ENCODE measurements around the gene STXBP6. TPM values are rescaled to one million over a fixed set of nuclear protein-coding genes. Genes with fewer than 3 reads are reported as not detected.

STXBP6 gene
- total and polyA plus RNA-seq, 2 donors (not counting 3 experiments of a cell fraction or from before 2014, with no cell fraction given): 0.06 TPM; not detected in 1

GRCh38 chr14:24848102-24848790 lies 201.7 kb downstream of the STXBP6 start:
- CTCF ChIA-PET: no interaction called here

More at GRCh38 chr14:24848102-24848790, 201.7 kb downstream of the STXBP6 start:
- no peaks in the 10 kb centered on the region for H3K9me3 ChIP-seq (replicated peaks; ENCODE audit: control insufficient read depth, insufficient read depth, low read length)
- dilution Hi-C loops (cut with MboI; ENCODE audit: extremely low pct_ligation_motif_present, low sequenced_read_pairs) (no loop called here), intact Hi-C loops (cut with micrococcal nuclease) (no loop called here)
- BruUV-seq (replicated peaks): no TSS peak
- no peak for TF ChIP-seq CTCF (IDR thresholded peaks at IDR 0.05; ENCODE audit: extremely low read depth in 1 of 2, insufficient read depth in 1 of 2, low read depth in 1 of 2, low read length in 2 of 2)
- no peaks in the 10 kb centered on the region for H3K27me3 ChIP-seq (ENCODE audit: control insufficient read depth in 2 of 2, insufficient read depth in 2 of 2, low read length in 2 of 2)
- H3K4me2 ChIP-seq (ENCODE audit: insufficient read depth, low read length): no peak overlapping the region
- no peaks in the 10 kb centered on the region for H4K20me1 ChIP-seq (replicated peaks; ENCODE audit: control insufficient read depth, extremely low read depth, insufficient read depth, low read length)
- FAIRE-seq (no peak), DNase-seq (ENCODE audit: low read depth, low spot score) (no peak)
- H3K9ac ChIP-seq (replicated peaks; ENCODE audit: extremely low read depth, insufficient read depth, low read length): no peak overlapping the region
- POLR2A ChIA-PET: no interaction called here
- no peak overlapping the region for H3K27ac ChIP-seq (ENCODE audit: insufficient read depth, low read depth, low read length)
- no peaks in the 10 kb centered on the region for H3K9me1 ChIP-seq (replicated peaks; ENCODE audit: control insufficient read depth, extremely low read depth, insufficient read depth, low read length)
- H2AFZ ChIP-seq (ENCODE audit: low read depth, low read length): no peak overlapping the region
- no peaks in the 10 kb centered on the region for H3K4me1 ChIP-seq (ENCODE audit: control insufficient read depth, extremely low read depth, insufficient read depth, low read length)
- H3K79me2 ChIP-seq (ENCODE audit: control insufficient read depth, insufficient read depth, low read length): no peaks in the 10 kb centered on the region
- H3K4me3 ChIP-seq (replicated peaks in 1 of 3; ENCODE audit: insufficient read depth in 1 of 3, low read depth in 1 of 3, low read length in 3 of 3): no peak overlapping the region
- H3K36me3 ChIP-seq (ENCODE audit: control insufficient read depth in 2 of 2, extremely low read depth in 1 of 2, insufficient read depth in 2 of 2, low read length in 2 of 2): no peaks in the 10 kb centered on the region

Data from endothelial cell of umbilical vein (primary cell).